HG02973 (cell line): ENCODE results near the gene VRK2.

ENCODE experiments used
- ATAC-seq: cut with Tn5 transposase; IDR thresholded peaks from one replicate; pipeline ENCODE4 v1.9.1; 2021; ENCODE audit warnings: moderate library complexity; ENCODE audit not compliant: unreplicated experiment

The VRK2 gene

GRCh38 chr2:58046585-58047372, at the start of gene VRK2:
Gene VRK2, plus strand, starts transcription at chr2:58046806. Its CDS starts 2,026 bp downstream, at chr2:58048832.
- peak; percentile 87 for ATAC-seq

GRCh38 chr2:58006256-58006951, 40.2 kb upstream of the VRK2 start:
- ATAC-seq: peak; percentile 77

- ATAC-seq: peak; percentile 13
Measured at GRCh38 chr2:58006952-58007284, 39.7 kb upstream of the VRK2 start.

- ATAC-seq: no peak
Measured at GRCh38 chr2:58010599-58010998, 36.0 kb upstream of the VRK2 start.

GRCh38 chr2:58019229-58019628, 27.4 kb upstream of the VRK2 start:
- peak; percentile 64 for ATAC-seq

GRCh38 chr2:58025150-58025933, 21.3 kb upstream of the VRK2 start:
- no peak for ATAC-seq

GRCh38 chr2:58027029-58027428, 19.6 kb upstream of the VRK2 start:
- ATAC-seq: no peak

GRCh38 chr2:58030771-58031170, 15.8 kb upstream of the VRK2 start:
- ATAC-seq: no peak

- peak; percentile 58 for ATAC-seq
Measured at GRCh38 chr2:58032016-58032763, 14.4 kb upstream of the VRK2 start.

GRCh38 chr2:58032764-58033080, 13.9 kb upstream of the VRK2 start:
- ATAC-seq: peak; percentile 16

- ATAC-seq: no peak
Measured at GRCh38 chr2:58033530-58033929, 13.1 kb upstream of the VRK2 start.

GRCh38 chr2:58035352-58035751, 11.3 kb upstream of the VRK2 start:
- peak; percentile 78 for ATAC-seq

GRCh38 chr2:58039170-58039611, 7.4 kb upstream of the VRK2 start:
- ATAC-seq: peak; percentile 67

- ATAC-seq: no peak
Measured at GRCh38 chr2:58042486-58042970, 4.1 kb upstream of the VRK2 start.

- ATAC-seq: no peak
Measured at GRCh38 chr2:58044145-58044544, 2.5 kb upstream of the VRK2 start.

GRCh38 chr2:58045580-58046334, 849 bp upstream of the VRK2 start:
- no peak for ATAC-seq

GRCh38 chr2:58046335-58046584, 346 bp upstream of the VRK2 start:
- ATAC-seq: no peak

GRCh38 chr2:58047373-58047935, 848 bp downstream of the VRK2 start:
- peak; percentile 38 for ATAC-seq

GRCh38 chr2:58047961-58048360, 1.4 kb downstream of the VRK2 start:
- no peak for ATAC-seq

GRCh38 chr2:58051445-58051844, 4.8 kb downstream of the VRK2 start:
- ATAC-seq: no peak
